IPS-18a (cell line): ENCODE data around the gene NT5E.

Source experiments
- H3K27ac ChIP-seq: one replicate; pipeline ENCODE4 v1.5.1; 2013; ENCODE audit warnings: low read length
- H3K27me3 ChIP-seq: one replicate; pipeline ENCODE4 v1.6.1; 2013; ENCODE audit warnings: mild to moderate bottlenecking, low read length; ENCODE audit not compliant: control insufficient read depth, insufficient read depth
- H3K36me3 ChIP-seq: one replicate; pipeline ENCODE4 v1.6.1; 2013; ENCODE audit warnings: low read depth, low read length; ENCODE audit not compliant: control insufficient read depth
- H3K4me1 ChIP-seq: one replicate; pipeline ENCODE4 v1.6.1; 2013; ENCODE audit warnings: low read depth, low read length; ENCODE audit not compliant: control insufficient read depth
- H3K4me3 ChIP-seq: one replicate; pipeline ENCODE4 v1.5.1; 2013; ENCODE audit warnings: low read length
- H3K9ac ChIP-seq: one replicate; pipeline ENCODE4 v1.6.1; 2013; ENCODE audit warnings: mild to moderate bottlenecking, low read length, moderate library complexity
- H3K9me3 ChIP-seq: one replicate; pipeline ENCODE4 v1.6.1; 2013; ENCODE audit warnings: low read depth, low read length; ENCODE audit not compliant: control insufficient read depth

NT5E gene

GRCh38 chr6:85473748-85474147 lies 23.9 kb downstream of the NT5E start:
- Histone ChIP-seq H3K4me1 (no peaks in the 10 kb centered on the region), H3K27me3 (no peaks in the 10 kb centered on the region), H3K27ac (no peak overlapping the region), H3K36me3 (no peaks in the 10 kb centered on the region), H3K9me3 (no peaks in the 10 kb centered on the region), H3K4me3 (no peak overlapping the region), H3K9ac (no peak overlapping the region)

DNA sequence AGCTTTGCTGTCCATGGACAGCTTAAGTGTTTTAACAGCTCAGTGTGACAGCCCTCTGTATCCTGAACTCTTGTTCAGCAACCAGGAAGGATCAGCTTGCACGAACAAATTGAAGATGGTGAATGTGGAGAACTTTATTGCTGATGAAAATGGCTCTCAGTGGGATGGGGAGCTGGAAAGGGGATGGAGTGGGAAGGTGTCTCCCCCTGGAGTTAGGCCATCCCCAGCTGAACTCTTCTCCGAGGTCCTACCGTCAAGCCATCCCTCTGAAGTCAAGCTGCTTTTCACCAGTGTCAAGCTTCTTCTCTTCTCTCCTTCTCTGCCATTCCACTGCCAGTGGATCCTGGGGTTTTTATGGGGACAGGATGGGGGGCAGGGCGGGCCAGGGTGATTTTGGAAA lies 26.6 kb downstream of the NT5E start:
- no peak overlapping the region for H3K4me3 ChIP-seq
- no peaks in the 10 kb centered on the region for H3K9me3 ChIP-seq
- H3K36me3 ChIP-seq: no peaks in the 10 kb centered on the region
- H3K4me1 ChIP-seq: no peaks in the 10 kb centered on the region
- H3K27ac ChIP-seq: no peak overlapping the region
- no peak overlapping the region for H3K9ac ChIP-seq
- H3K27me3 ChIP-seq: no peaks in the 10 kb centered on the region

DNA sequence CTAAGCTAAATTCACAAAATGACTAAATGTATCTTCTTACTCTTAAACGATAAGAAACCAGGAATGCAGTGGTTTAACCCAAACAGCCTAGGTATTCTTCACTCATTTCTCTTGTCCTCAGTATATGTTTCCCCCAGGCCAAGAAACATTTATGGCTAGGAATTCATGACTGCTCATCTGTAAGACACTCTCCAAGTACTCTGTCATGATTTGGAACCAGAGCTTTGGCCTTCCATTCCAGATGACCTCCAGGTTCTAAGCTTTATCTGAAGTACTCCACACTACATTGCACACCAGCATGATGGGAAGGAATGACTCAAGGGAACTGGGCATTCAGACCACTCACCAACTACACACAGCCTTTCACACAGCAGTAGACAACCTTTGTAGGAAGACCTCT lies 29.3 kb downstream of the NT5E start:
- no peak overlapping the region for H3K4me3 ChIP-seq
- H3K27ac ChIP-seq: no peak overlapping the region
- H3K4me1 ChIP-seq: no peaks in the 10 kb centered on the region
- H3K9ac ChIP-seq: no peak overlapping the region
- no peaks in the 10 kb centered on the region for H3K9me3 ChIP-seq
- H3K36me3 ChIP-seq: no peaks in the 10 kb centered on the region
- H3K27me3 ChIP-seq: no peaks in the 10 kb centered on the region

DNA sequence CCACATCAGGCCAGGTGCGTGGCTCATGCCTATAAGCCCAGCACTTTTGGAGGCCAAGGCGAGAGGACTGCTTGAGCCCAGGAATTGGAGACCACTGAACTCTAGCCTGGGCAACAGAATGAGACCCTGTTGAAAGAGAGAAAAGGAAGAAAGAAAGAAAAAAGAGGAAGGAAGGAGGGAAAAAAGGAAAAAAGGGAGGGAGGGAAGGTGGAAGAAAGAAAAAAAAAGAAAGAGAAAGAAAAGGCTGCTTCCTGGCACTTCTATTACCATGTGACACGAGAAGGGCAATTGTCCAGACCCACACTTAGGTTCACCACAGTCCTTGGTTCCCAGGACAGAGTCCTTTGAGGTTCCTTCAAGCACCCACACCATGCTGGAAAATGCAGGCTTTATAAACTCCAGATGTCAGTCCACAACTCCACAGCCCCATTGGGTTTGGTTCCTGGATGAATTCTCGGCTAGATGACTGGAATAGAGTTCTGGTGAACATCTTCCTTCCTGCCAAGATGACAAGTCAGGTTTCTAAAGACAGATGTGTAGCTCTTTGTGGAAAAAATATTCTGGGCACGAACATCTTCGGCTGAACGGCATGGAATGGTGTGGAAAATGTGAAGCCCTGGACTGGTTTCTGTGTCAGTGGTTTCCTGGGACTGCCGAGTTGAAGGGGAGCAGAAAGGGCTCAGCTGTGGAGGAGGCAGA lies 32.5 kb downstream of the NT5E start:
- no peak overlapping the region for H3K4me3 ChIP-seq
- no peak overlapping the region for H3K9ac ChIP-seq
- no peaks in the 10 kb centered on the region for H3K9me3 ChIP-seq
- no peak overlapping the region for H3K27ac ChIP-seq
- no peaks in the 10 kb centered on the region for H3K27me3 ChIP-seq
- no peaks in the 10 kb centered on the region for H3K36me3 ChIP-seq
- H3K4me1 ChIP-seq: no peaks in the 10 kb centered on the region

GRCh38 chr6:85482905-85483700 lies 33.2 kb downstream of the NT5E start:
- no peak overlapping the region for H3K27ac ChIP-seq
- H3K36me3 ChIP-seq: no peaks in the 10 kb centered on the region
- H3K4me1 ChIP-seq: no peaks in the 10 kb centered on the region
- no peaks in the 10 kb centered on the region for H3K9me3 ChIP-seq
- no peaks in the 10 kb centered on the region for H3K27me3 ChIP-seq
- no peak overlapping the region for H3K9ac ChIP-seq
- no peak overlapping the region for H3K4me3 ChIP-seq

GRCh38 chr6:85483846-85484245 lies 34.0 kb downstream of the NT5E start:
- H3K36me3 ChIP-seq: no peaks in the 10 kb centered on the region
- no peak overlapping the region for H3K9ac ChIP-seq
- H3K27ac ChIP-seq: no peak overlapping the region
- no peaks in the 10 kb centered on the region for H3K9me3 ChIP-seq
- H3K4me1 ChIP-seq: no peaks in the 10 kb centered on the region
- H3K27me3 ChIP-seq: no peaks in the 10 kb centered on the region
- no peak overlapping the region for H3K4me3 ChIP-seq

DNA sequence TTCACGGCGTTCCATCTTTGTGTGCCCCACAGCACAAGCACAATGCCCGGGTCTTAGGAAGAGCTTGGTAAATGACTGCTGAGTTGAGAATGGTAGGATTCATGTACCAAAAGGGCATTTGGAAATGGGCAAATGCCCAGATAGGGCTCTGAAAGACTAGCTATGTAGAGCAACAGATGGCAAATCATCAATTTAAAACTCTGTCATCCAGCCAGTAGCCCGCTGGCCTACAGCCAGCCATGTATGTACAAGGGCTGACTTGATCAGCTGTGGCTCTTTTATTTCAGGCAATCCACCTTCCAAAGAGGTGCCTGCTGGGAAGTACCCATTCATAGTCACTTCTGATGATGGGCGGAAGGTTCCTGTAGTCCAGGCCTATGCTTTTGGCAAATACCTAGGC lies 35.1 kb downstream of the NT5E start:
- Histone ChIP-seq H3K36me3 (no peaks in the 10 kb centered on the region), H3K27ac (no peak overlapping the region), H3K9me3 (no peaks in the 10 kb centered on the region), H3K4me3 (no peak overlapping the region), H3K9ac (no peak overlapping the region), H3K27me3 (no peaks in the 10 kb centered on the region), H3K4me1 (no peaks in the 10 kb centered on the region)

GRCh38 chr6:85490516-85491248 lies 40.8 kb downstream of the NT5E start:
- Histone ChIP-seq H3K36me3 (no peaks in the 10 kb centered on the region), H3K27me3 (no peaks in the 10 kb centered on the region), H3K9me3 (no peaks in the 10 kb centered on the region), H3K4me3 (no peak overlapping the region), H3K27ac (no peak overlapping the region), H3K4me1 (no peaks in the 10 kb centered on the region), H3K9ac (no peak overlapping the region)

DNA sequence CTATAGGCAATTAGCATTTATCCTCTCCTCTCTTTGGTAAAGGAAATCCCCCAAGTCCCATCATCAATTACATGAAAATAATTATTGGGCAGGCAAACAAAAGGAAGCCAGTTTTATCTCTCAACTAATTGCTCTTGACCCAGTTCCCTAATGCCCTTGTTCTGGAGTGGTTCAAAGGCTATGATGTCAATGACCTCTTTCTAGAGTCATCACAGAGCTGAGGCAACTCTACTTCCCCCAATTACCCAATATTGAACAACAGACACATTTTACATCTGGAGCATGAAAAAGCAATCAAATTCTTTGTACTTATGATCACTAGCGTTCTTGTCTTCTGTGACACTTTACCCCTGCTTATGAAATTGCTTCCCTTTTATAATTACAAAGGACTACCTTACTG lies 43.5 kb downstream of the NT5E start:
- no peak overlapping the region for H3K27ac ChIP-seq
- no peaks in the 10 kb centered on the region for H3K27me3 ChIP-seq
- H3K9me3 ChIP-seq: peaks cover 8% of the 10 kb centered on the region
- no peaks in the 10 kb centered on the region for H3K36me3 ChIP-seq
- no peak overlapping the region for H3K9ac ChIP-seq
- H3K4me3 ChIP-seq: no peak overlapping the region
- H3K4me1 ChIP-seq: no peaks in the 10 kb centered on the region

DNA sequence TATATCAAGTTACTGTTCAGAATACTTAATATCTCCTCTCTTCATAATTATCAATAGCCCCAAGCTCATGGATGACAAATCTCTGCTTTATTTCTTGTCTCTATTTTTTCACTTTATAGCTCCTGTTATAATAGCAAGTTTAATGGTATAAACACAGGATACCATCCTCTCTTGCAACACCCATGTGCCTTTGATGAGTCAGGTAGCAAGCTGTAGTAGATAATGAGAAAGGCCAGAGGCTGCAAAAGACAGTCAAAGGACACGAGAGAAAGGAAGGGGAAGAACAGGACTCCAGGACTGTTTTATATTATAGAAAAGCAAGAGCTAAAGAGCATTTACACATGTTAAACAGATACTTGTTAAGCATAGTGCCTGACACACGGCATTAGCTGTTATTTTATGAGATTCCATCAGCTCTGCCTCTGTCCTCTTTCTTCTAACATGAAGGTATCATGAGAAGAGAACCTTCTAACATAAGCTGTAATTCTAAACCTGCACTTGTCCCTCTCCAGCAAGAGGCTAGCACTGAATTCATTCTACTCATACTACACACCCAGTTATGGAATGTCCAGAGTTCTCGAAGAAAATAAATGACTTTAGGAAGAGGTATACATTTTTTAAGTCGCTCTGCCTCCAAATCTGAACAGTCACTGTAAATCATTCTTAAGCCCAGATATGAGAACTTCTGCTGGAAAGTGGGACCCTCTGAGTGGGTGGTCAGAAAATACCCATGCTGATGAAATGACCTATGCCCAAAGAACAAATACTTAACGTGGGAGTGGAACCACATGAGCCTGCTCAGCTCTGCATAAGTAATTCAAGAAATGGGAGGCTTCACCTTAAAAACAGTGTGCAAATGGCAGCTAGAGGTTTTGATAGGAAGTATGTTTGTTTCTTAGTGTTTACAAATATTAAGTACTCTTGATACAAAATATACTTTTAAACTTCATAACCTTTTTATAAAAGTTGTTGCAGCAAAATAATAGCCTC lies 45.0 kb downstream of the NT5E start:
- Histone ChIP-seq H3K4me3 (no peak overlapping the region), H3K27ac (no peak overlapping the region), H3K9me3 (peaks cover 8% of the 10 kb centered on the region), H3K36me3 (no peaks in the 10 kb centered on the region), H3K9ac (no peak overlapping the region), H3K27me3 (no peaks in the 10 kb centered on the region), H3K4me1 (no peaks in the 10 kb centered on the region)
